ENCODE data around the gene PPP1R3E.
"Not testable (repeated sequence)": the region's sequence is repeated elsewhere in the genome, so short reads cannot be mapped to it uniquely, and the experiment has no call there.

PPP1R3E gene

GRCh38 chr14:23302290-23303225 lies at the start of gene PPP1R3E:
Gene PPP1R3E (minus strand): TSS chr14:23302859. CDS start chr14:23302576, 283 bp downstream.
- DNase-seq (ENCODE audit: insufficient read length, low spot score) (peak; percentile 14), FAIRE-seq (no peak)

- DNase-seq (ENCODE audit: insufficient read length, low spot score) (no peak), FAIRE-seq (no peak)
Measured at GRCh38 chr14:23351681-23352505, 49.2 kb upstream of the PPP1R3E start.

GRCh38 chr14:23349156-23349845 lies 46.6 kb upstream of the PPP1R3E start:
- DNase-seq (ENCODE audit: insufficient read length, low spot score) = no peak
- no peak for FAIRE-seq

- DNase-seq (ENCODE audit: insufficient read length, low spot score) (no peak), FAIRE-seq (no peak)
Measured at GRCh38 chr14:23348297-23348655, 45.6 kb upstream of the PPP1R3E start.

- no peak for FAIRE-seq
- DNase-seq (ENCODE audit: insufficient read length, low spot score) = no peak
Measured at GRCh38 chr14:23347406-23348296, 45.0 kb upstream of the PPP1R3E start.

GRCh38 chr14:23346693-23347405 lies 44.2 kb upstream of the PPP1R3E start:
- DNase-seq (ENCODE audit: insufficient read length, low spot score) (no peak), FAIRE-seq (no peak)

- FAIRE-seq (no peak), DNase-seq (ENCODE audit: insufficient read length, low spot score) (no peak)
Measured at GRCh38 chr14:23345987-23346692, 43.5 kb upstream of the PPP1R3E start.

GRCh38 chr14:23344481-23344880 lies 41.8 kb upstream of the PPP1R3E start:
- DNase-seq (ENCODE audit: insufficient read length, low spot score) (no peak), FAIRE-seq (no peak)

- FAIRE-seq = no peak
- DNase-seq (ENCODE audit: insufficient read length, low spot score) = no peak
Measured at GRCh38 chr14:23339506-23340268, 37.0 kb upstream of the PPP1R3E start.

- DNase-seq (ENCODE audit: insufficient read length, low spot score) (no peak), FAIRE-seq (no peak)
Measured at GRCh38 chr14:23335623-23336022, 33.0 kb upstream of the PPP1R3E start.

- DNase-seq (ENCODE audit: insufficient read length, low spot score) = peak; percentile 62
- no peak for FAIRE-seq
Measured at GRCh38 chr14:23327947-23328744, 25.5 kb upstream of the PPP1R3E start.

- no peak for FAIRE-seq
- DNase-seq (ENCODE audit: insufficient read length, low spot score) = no peak
Measured at GRCh38 chr14:23326491-23327332, 24.1 kb upstream of the PPP1R3E start.

GRCh38 chr14:23325746-23326145 lies 23.1 kb upstream of the PPP1R3E start:
- DNase-seq (ENCODE audit: insufficient read length, low spot score); FAIRE-seq: not testable (repeated sequence)

- no peak for FAIRE-seq
- DNase-seq (ENCODE audit: insufficient read length, low spot score) = no peak
Measured at GRCh38 chr14:23324993-23325392, 22.3 kb upstream of the PPP1R3E start.

GRCh38 chr14:23324455-23324846 lies 21.8 kb upstream of the PPP1R3E start:
- DNase-seq (ENCODE audit: insufficient read length, low spot score) (no peak), FAIRE-seq (no peak)

- DNase-seq (ENCODE audit: insufficient read length, low spot score) = no peak
- FAIRE-seq = no peak
Measured at GRCh38 chr14:23323838-23324454, 21.3 kb upstream of the PPP1R3E start.

Measured in HTR-8/SVneo (cell line).